SK-N-SH (cell line): ENCODE results near the gene MTF1. TPM values are rescaled to one million over a fixed set of nuclear protein-coding genes. Genes with fewer than 3 reads are reported as not detected.

ENCODE experiments used
- CTCF ChIA-PET: fragments of 300-600, 350-600 bp; formaldehyde crosslinking; extraction: SDS; loops from one replicate; lab custom pipeline; 2021; lab: Yijun Ruan, JAX
- POLR2A ChIA-PET: fragments of 350-600 bp; sonication (Branson Sonifier 250); formaldehyde crosslinking; extraction: SDS; loops from one replicate; lab custom pipeline; 2020; ENCODE audit warnings: antibody characterized with exemption, inconsistent platforms; lab: Yijun Ruan, JAX
- DNase-seq: peaks from one replicate; pipeline ENCODE4 v3.0.0; 2012
- H2AFZ ChIP-seq: fragments of 200-600 bp; sonication (generic); 2 replicates; pipeline ENCODE4 v1.8.1; 2016; ENCODE audit warnings: antibody characterized with exemption, mild to moderate bottlenecking, low read depth
- H3F3A ChIP-seq: fragments of 200-600 bp; sonication (generic); replicated peaks from 2 replicates; pipeline ENCODE3; 2016; ENCODE audit warnings: antibody characterized with exemption, mild to moderate bottlenecking; ENCODE audit not compliant: insufficient read depth
- H3K27ac ChIP-seq, 2 experiments: fragments of 200-500 bp in 1 of 2; fragments of 200-600 bp in 1 of 2; sonication (Bioruptor generic) in 1 of 2; sonication (generic), shearing (Covaris generic) in 1 of 2; 2 replicates each; pipeline versions ENCODE4 v1.5.1 to v1.6.1; 2014 to 2016; ENCODE audit warnings: low read depth in 2 of 2, inconsistent platforms in 1 of 2, low read length in 1 of 2, mild to moderate bottlenecking in 1 of 2, mixed read lengths in 1 of 2
- H3K27me3 ChIP-seq: fragments of 200-600 bp; sonication (generic), shearing (Covaris generic); 2 replicates; pipeline ENCODE4 v1.6.1; 2016; ENCODE audit warnings: mixed run types; ENCODE audit not compliant: insufficient read depth
- H3K36me3 ChIP-seq, 2 experiments: fragments of 200-500 bp in 1 of 2; fragments of 200-600 bp in 1 of 2; sonication (Bioruptor generic) in 1 of 2; sonication (generic) in 1 of 2; replicated peaks in 1 of 2; 2 replicates each; pipeline versions ENCODE3 to v1.5.1; 2014 to 2016; ENCODE audit warnings: low read length in 1 of 2, mild to moderate bottlenecking in 1 of 2; ENCODE audit not compliant: insufficient read depth in 2 of 2, control insufficient read depth in 1 of 2
- H3K4me1 ChIP-seq, 2 experiments: fragments of 200-500 bp in 1 of 2; fragments of 200-600 bp in 1 of 2; sonication (Bioruptor generic) in 1 of 2; sonication (generic), shearing (Covaris generic) in 1 of 2; 2 replicates each; pipeline versions ENCODE4 v1.5.1 to v1.6.1; 2014 to 2016; ENCODE audit warnings: low read depth in 1 of 2, low read length in 1 of 2, mixed run types in 1 of 2; ENCODE audit not compliant: insufficient read depth in 2 of 2, control insufficient read depth in 1 of 2
- H3K4me2 ChIP-seq: fragments of 200-600 bp; sonication (generic), shearing (Covaris generic); 2 replicates; pipeline ENCODE4 v1.6.1; 2017; ENCODE audit warnings: mixed run types
- H3K4me3 ChIP-seq, 2 experiments: fragments of 200-500 bp in 1 of 2; fragments of 200-600 bp in 1 of 2; sonication (Bioruptor generic) in 1 of 2; sonication (generic), shearing (Covaris generic) in 1 of 2; 2 replicates each; pipeline versions ENCODE4 v1.5.1 to v1.8.1; 2014 to 2016; ENCODE audit warnings: low read depth in 2 of 2, inconsistent platforms in 1 of 2, low read length in 1 of 2, mild to moderate bottlenecking in 1 of 2, mixed read lengths in 1 of 2, moderate library complexity in 1 of 2
- H3K79me2 ChIP-seq: fragments of 200-600 bp; sonication (generic); 2 replicates; pipeline ENCODE4 v1.8.1; 2017; ENCODE audit warnings: mild to moderate bottlenecking; ENCODE audit not compliant: insufficient read depth
- H3K9ac ChIP-seq: fragments of 200-600 bp; sonication (generic); 2 replicates; pipeline ENCODE4 v1.6.1; 2017; ENCODE audit warnings: mixed run types
- H3K9me2 ChIP-seq: fragments of 200-600 bp; sonication (generic); 2 replicates; pipeline ENCODE4 v1.6.1; 2017; ENCODE audit warnings: mixed run types
- H3K9me3 ChIP-seq: fragments of 200-600 bp; sonication (generic); 2 replicates; pipeline ENCODE4 v1.6.1; 2017; ENCODE audit warnings: mixed run types, mild to moderate bottlenecking, moderate library complexity
- H4K20me1 ChIP-seq: fragments of 200-600 bp; sonication (generic); 2 replicates; pipeline ENCODE4 v1.6.1; 2017; ENCODE audit warnings: mild to moderate bottlenecking, mixed run types; ENCODE audit not compliant: insufficient read depth
- ELF1 ChIP-seq: IDR thresholded peaks from 2 replicates; pipeline ENCODE4 v1.4.0; 2012
- GATA2 ChIP-seq: sonication (generic); formaldehyde crosslinking; IDR thresholded peaks from 2 replicates; pipeline ENCODE4 v1.5.0; 2020; ENCODE audit warnings: mild to moderate bottlenecking, missing genetic modification reagents
- MXI1 ChIP-seq: IDR thresholded peaks from 2 replicates; pipeline ENCODE4 v1.6.1; 2012; ENCODE audit warnings: mild to moderate bottlenecking, low read depth, low read length, improper control_type of control experiment
- NFIC ChIP-seq: IDR thresholded peaks from 2 replicates; pipeline ENCODE4 v1.4.0; 2012; ENCODE audit warnings: borderline replicate concordance
- NRF1 ChIP-seq: IDR thresholded peaks from 2 replicates; pipeline ENCODE4 v1.6.1; 2012; ENCODE audit warnings: low read depth, mild to moderate bottlenecking, low read length
- RCOR1 ChIP-seq: fragments of 150-350 bp; IDR thresholded peaks from 2 replicates; pipeline ENCODE4 v1.6.1; 2017; ENCODE audit warnings: antibody characterized with exemption, low read length
- SMC3 ChIP-seq: IDR thresholded peaks from 2 replicates; pipeline ENCODE4 v1.6.1; 2012; ENCODE audit warnings: low read depth, low read length, improper control_type of control experiment
- TEAD4 ChIP-seq: IDR thresholded peaks from 2 replicates; pipeline ENCODE4 v1.4.0; 2012; ENCODE audit warnings: mild to moderate bottlenecking, borderline replicate concordance; ENCODE audit not compliant: insufficient read depth
- YY1 ChIP-seq: IDR thresholded peaks from 2 replicates; pipeline ENCODE4 v1.4.0; 2012; ENCODE audit warnings: low read depth, mild to moderate bottlenecking
- WGBS: methylation state at CpG from one replicate; pipeline ENCODE4 v1.1.6; 2017; ENCODE audit warnings: low lambda C conversion rate; 5-methylcytosine and 5-hydroxymethylcytosine counted together
- polyA plus RNA-seq, 3 experiments: library from polyadenylated mRNA; depleted of rRNA; stranded (reverse); fragments of >200 nt; gene quantifications; 2 replicates each; pipeline ENCODE4 v1.2.3, GENCODE V29; 2012
- TF ChIP-seq, protein P1 (sequence below): IDR thresholded peaks from 2 replicates; pipeline ENCODE4 v1.6.1; 2012; ENCODE audit warnings: mild to moderate bottlenecking, low read depth, low read length, moderate library complexity
- TF ChIP-seq, protein P2 (sequence below): fragments of 150-350 bp; IDR thresholded peaks from 2 replicates; pipeline ENCODE4 v1.6.1; 2016; ENCODE audit warnings: mild to moderate bottlenecking, low read depth, low read length

The MTF1 gene
- polyA plus RNA-seq, 1 of the 3 experiments (the other 2 are of a cell fraction) = 5.0 TPM

DNA sequence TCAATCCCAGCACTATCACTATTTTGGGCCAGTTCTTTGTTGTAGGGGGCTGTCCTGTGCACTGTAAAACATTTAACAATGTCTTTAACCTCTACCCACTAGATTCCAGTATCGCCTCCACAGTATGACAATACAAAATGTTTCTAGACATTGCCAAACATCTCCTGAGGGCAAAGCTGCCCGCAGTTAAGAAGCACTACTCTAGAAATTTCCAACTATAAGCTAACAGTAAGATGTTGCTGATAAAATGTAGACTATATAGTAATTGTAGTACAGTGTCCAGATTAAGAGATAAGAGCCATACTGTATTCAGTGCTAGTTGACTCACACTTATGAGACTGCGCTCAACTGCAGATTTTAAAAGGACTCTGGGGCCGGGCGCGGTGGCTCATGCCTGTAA, 5.0 kb downstream of the MTF1 start:
- WGBS = 94% methylated on average over 6 of the region's 6 CpGs
- POLR2A ChIA-PET = no interaction called here

DNA sequence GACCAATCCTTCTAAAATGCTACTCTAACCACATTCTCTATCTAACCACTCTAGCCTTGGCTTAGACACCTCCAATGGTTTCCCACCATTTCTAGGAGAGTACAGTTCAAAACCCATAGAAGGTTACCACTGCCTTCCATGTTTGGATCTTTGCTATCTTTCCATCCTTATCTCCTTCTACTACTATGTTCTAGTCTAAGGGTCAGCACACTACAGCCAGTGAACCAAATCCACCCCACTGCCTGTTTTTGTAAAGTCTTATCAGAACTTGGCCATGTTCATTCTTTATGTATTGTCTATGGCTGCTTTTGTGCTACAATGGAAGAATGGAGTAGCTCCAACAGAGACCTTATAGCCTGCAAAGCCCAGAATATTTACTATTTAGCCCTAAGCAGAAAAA, 6.2 kb downstream of the MTF1 start:
- TF ChIP-seq GATA2 (CRISPR knock-in tag) (no peak), MXI1 (no peak), RCOR1 (no peak), YY1 (no peak), TEAD4 (no peak)
- TF ChIP-seq, protein P1, sequence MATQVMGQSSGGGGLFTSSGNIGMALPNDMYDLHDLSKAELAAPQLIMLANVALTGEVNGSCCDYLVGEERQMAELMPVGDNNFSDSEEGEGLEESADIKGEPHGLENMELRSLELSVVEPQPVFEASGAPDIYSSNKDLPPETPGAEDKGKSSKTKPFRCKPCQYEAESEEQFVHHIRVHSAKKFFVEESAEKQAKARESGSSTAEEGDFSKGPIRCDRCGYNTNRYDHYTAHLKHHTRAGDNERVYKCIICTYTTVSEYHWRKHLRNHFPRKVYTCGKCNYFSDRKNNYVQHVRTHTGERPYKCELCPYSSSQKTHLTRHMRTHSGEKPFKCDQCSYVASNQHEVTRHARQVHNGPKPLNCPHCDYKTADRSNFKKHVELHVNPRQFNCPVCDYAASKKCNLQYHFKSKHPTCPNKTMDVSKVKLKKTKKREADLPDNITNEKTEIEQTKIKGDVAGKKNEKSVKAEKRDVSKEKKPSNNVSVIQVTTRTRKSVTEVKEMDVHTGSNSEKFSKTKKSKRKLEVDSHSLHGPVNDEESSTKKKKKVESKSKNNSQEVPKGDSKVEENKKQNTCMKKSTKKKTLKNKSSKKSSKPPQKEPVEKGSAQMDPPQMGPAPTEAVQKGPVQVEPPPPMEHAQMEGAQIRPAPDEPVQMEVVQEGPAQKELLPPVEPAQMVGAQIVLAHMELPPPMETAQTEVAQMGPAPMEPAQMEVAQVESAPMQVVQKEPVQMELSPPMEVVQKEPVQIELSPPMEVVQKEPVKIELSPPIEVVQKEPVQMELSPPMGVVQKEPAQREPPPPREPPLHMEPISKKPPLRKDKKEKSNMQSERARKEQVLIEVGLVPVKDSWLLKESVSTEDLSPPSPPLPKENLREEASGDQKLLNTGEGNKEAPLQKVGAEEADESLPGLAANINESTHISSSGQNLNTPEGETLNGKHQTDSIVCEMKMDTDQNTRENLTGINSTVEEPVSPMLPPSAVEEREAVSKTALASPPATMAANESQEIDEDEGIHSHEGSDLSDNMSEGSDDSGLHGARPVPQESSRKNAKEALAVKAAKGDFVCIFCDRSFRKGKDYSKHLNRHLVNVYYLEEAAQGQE = no peak
- TF ChIP-seq, protein P2, sequence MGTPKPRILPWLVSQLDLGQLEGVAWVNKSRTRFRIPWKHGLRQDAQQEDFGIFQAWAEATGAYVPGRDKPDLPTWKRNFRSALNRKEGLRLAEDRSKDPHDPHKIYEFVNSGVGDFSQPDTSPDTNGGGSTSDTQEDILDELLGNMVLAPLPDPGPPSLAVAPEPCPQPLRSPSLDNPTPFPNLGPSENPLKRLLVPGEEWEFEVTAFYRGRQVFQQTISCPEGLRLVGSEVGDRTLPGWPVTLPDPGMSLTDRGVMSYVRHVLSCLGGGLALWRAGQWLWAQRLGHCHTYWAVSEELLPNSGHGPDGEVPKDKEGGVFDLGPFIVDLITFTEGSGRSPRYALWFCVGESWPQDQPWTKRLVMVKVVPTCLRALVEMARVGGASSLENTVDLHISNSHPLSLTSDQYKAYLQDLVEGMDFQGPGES = no peak
- POLR2A ChIA-PET = no interaction called here
- CTCF ChIA-PET = no interaction called here

More for the DNA sequence above, 5.0 kb downstream of the MTF1 start:
- peaks cover 42% of the 10 kb centered on the region for H4K20me1 ChIP-seq
- peaks cover 3% of the 10 kb centered on the region for H3F3A ChIP-seq
- no peak overlapping the region for H3K9ac ChIP-seq
- peaks cover 100% of the 10 kb centered on the region for H3K79me2 ChIP-seq
- peaks cover 6 to 14% of the 10 kb centered on the region in 2 experiments; a peak in 3 of 4 replicates for H3K4me1 ChIP-seq
- H3K4me2 ChIP-seq = no peak overlapping the region
- H3K27me3 ChIP-seq = no peaks in the 10 kb centered on the region
- CTCF ChIA-PET = interaction anchor here (1.1 kb wide), 1 partner anchor 76 kb away, joined by 3 read pairs; no protein-coding TSS in a partner anchor
- TF ChIP-seq NRF1 (no peak), SMC3 (no peak), ELF1 (no peak), NFIC (no peak)
- no peaks in the 10 kb centered on the region for H3K9me2 ChIP-seq
- H3K36me3 ChIP-seq = peaks cover 26 to 36% of the 10 kb centered on the region in 2 experiments
- H3K4me3 ChIP-seq = no peak overlapping the region
- no peak overlapping the region for H3K27ac ChIP-seq
- H2AFZ ChIP-seq = no peak overlapping the region
- H3K9me3 ChIP-seq = no peaks in the 10 kb centered on the region
- no peak for DNase-seq

More for the DNA sequence above, 6.2 kb downstream of the MTF1 start:
- Histone ChIP-seq H3K27me3 (no peaks in the 10 kb centered on the region), H3K4me2 (no peak overlapping the region), H3K27ac (no peak overlapping the region), H3K9me3 (no peaks in the 10 kb centered on the region), H2AFZ (no peak overlapping the region), H4K20me1 (peaks cover 54% of the 10 kb centered on the region), H3K79me2 (peaks cover 100% of the 10 kb centered on the region), H3K4me3 (no peak overlapping the region), H3K9me2 (no peaks in the 10 kb centered on the region), H3K4me1 (peaks cover 2 to 8% of the 10 kb centered on the region in 2 experiments; a peak in 3 of 4 replicates), H3K36me3 (peaks cover 29 to 39% of the 10 kb centered on the region in 2 experiments), H3K9ac (no peak overlapping the region), H3F3A (peaks cover 3% of the 10 kb centered on the region)
- no peak for DNase-seq
